GM19467 (cell line): ENCODE measurements around the gene TMEM123.

ENCODE experiments used
- ATAC-seq: cut with Tn5 transposase; IDR thresholded peaks from one replicate; pipeline ENCODE4 v1.9.1; 2021; ENCODE audit warnings: mild to moderate bottlenecking, moderate library complexity; ENCODE audit not compliant: unreplicated experiment

Gene TMEM123

GRCh38 chr11:102452461-102453301, at the start of gene TMEM123:
TSS of gene TMEM123 (minus strand) at chr11:102452765. CDS start at chr11:102452623, 142 bp downstream.
- ATAC-seq: peak; percentile 62

- ATAC-seq: no peak
Measured at GRCh38 chr11:102500829-102501228, 48.3 kb upstream of the TMEM123 start.

GRCh38 chr11:102499931-102500330, 47.4 kb upstream of the TMEM123 start:
- ATAC-seq: no peak

GRCh38 chr11:102499151-102499550, 46.6 kb upstream of the TMEM123 start:
- no peak for ATAC-seq

GRCh38 chr11:102497061-102497460, 44.5 kb upstream of the TMEM123 start:
- ATAC-seq: no peak

GRCh38 chr11:102495161-102496042, 42.8 kb upstream of the TMEM123 start:
- peak; percentile 67 for ATAC-seq

GRCh38 chr11:102494216-102494615, 41.7 kb upstream of the TMEM123 start:
- ATAC-seq: no peak

GRCh38 chr11:102493524-102493923, 41.0 kb upstream of the TMEM123 start:
- ATAC-seq: no peak

GRCh38 chr11:102491969-102492368, 39.4 kb upstream of the TMEM123 start:
- ATAC-seq: no peak

- ATAC-seq: no peak
Measured at GRCh38 chr11:102489186-102490145, 36.9 kb upstream of the TMEM123 start.

GRCh38 chr11:102488208-102488607, 35.6 kb upstream of the TMEM123 start:
- peak; percentile 74 for ATAC-seq

GRCh38 chr11:102487214-102487613, 34.6 kb upstream of the TMEM123 start:
- no peak for ATAC-seq

GRCh38 chr11:102486584-102486983, 34.0 kb upstream of the TMEM123 start:
- ATAC-seq: no peak

- ATAC-seq: no peak
Measured at GRCh38 chr11:102485095-102485722, 32.6 kb upstream of the TMEM123 start.

- ATAC-seq: no peak
Measured at GRCh38 chr11:102482433-102482832, 29.9 kb upstream of the TMEM123 start.

GRCh38 chr11:102479733-102480132, 27.2 kb upstream of the TMEM123 start:
- ATAC-seq: no peak

- no peak for ATAC-seq
Measured at GRCh38 chr11:102478673-102479299, 26.2 kb upstream of the TMEM123 start.

- ATAC-seq: peak; percentile 30
Measured at GRCh38 chr11:102476812-102477211, 24.2 kb upstream of the TMEM123 start.

- ATAC-seq: no peak
Measured at GRCh38 chr11:102476069-102476468, 23.5 kb upstream of the TMEM123 start.

GRCh38 chr11:102473543-102473942, 21.0 kb upstream of the TMEM123 start:
- ATAC-seq: no peak
